ENCODE measurements around the gene ARHGEF3.

- no peak for TF ChIP-seq POLR2A (IDR thresholded peaks at IDR 0.05; ENCODE audit: low read depth, low read length)
- TF ChIP-seq POU2F2 (IDR thresholded peaks at IDR 0.05; ENCODE audit: low read depth, low read length): no peak
- no peak for TF ChIP-seq POLR2AphosphoS5 (IDR thresholded peaks at IDR 0.05; ENCODE audit: low read depth, low read length)
Observed at GRCh38 chr3:56739036-56739435, 62.7 kb downstream of the ARHGEF3 start.
